Transverse colon (tissue), 4 donors: ENCODE results near the gene PROX1.

Experiments
- CTCF ChIP-seq, 5 experiments: fragments of 200-600 bp in 3 of 5; fragments of 450-650 bp in 2 of 5; sonication (generic) in 3 of 5; IDR thresholded peaks; 1 replicate in 2 of 5; 2 replicates in 3 of 5; pipeline ENCODE4 v1.5.1; 2016 to 2017; ENCODE audit warnings: antibody characterized with exemption in 5 of 5, inconsistent platforms in 3 of 5, mild to moderate bottlenecking in 2 of 5, moderate library complexity in 1 of 5
- POLR2A ChIP-seq: fragments of 450-650 bp; IDR thresholded peaks from one replicate; pipeline ENCODE4 v1.6.1; 2016; ENCODE audit warnings: antibody characterized with exemption, mild to moderate bottlenecking, moderate library complexity
- POLR2AphosphoS5 ChIP-seq, 3 donors: sonication (generic); formaldehyde crosslinking; IDR thresholded peaks; one replicate each; pipeline ENCODE4 v1.6.1; 2016; ENCODE audit warnings: antibody characterized with exemption in 3 of 3

- TF ChIP-seq CTCF (IDR thresholded peaks at IDR 0.05) (no peak), POLR2A (no peak), POLR2AphosphoS5 (IDR thresholded peaks at IDR 0.05) (no peak)
These were observed 10.3 kb upstream of the PROX1 start for GRCh38 chr1:213977486-213977842.
